Measurements from ENCODE around the gene NACC1. TPM values are rescaled to one million over a fixed set of nuclear protein-coding genes. Genes with fewer than 3 reads are reported as not detected.

Gene NACC1
- total and polyA plus RNA-seq, 2 experiments from 2014 or later, result 12.4 to 260 TPM

DNA sequence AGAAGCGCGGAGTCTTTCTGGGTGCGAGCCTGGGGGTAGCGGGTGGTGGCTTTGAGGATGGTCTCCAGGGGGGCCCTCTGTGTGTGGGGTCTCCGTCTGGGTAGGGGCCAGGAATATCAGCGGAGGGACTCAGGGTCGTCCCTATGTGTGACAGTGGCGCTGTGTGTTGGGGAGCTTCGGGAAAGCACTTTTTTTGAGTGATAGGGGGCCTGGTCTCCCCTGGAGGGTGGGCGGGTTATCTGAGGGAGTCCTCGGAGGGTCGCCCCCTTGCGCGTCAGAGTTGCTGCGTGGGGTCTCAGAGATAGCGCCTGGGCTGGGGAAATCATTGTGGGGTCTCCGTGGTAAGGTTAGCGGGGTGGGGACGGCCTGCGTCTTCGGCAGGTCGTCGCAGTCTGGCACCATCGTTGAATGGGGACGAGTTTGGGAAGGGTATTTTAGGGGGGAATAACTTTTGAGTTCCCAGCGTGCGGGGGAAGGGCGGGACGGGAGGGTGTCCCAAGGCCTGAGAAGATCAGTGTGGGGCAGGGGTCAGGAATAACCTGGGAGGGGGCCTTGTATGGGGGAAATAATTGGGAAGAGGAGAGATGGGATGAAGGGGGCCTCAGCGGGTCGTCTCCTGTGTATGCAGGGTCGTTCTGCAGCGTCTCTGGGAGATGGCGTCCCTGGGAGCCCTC lies 33.0 kb downstream of the NACC1 start (continued):
- TF ChIP-seq ZNF462 (CRISPR knock-in tag; IDR thresholded peaks at IDR 0.05) (no peak), EZH2 (IDR thresholded peaks at IDR 0.05; ENCODE audit: low read depth, unreplicated experiment) (no peak), ZNF331 (CRISPR knock-in tag; IDR thresholded peaks at IDR 0.05; ENCODE audit: low read depth) (no peak), POLR2AphosphoS5 (IDR thresholded peaks at IDR 0.05; ENCODE audit: low read depth) (no peak), STAT1 (IDR thresholded peaks at IDR 0.05; ENCODE audit: unreplicated experiment) (no peak), EZH2phosphoT487 (IDR thresholded peaks at IDR 0.05; ENCODE audit: unreplicated experiment) (no peak), CREB1 (CRISPR knock-in tag; IDR thresholded peaks at IDR 0.05; ENCODE audit: low read depth) (no peak)
- TF ChIP-seq, protein P1, sequence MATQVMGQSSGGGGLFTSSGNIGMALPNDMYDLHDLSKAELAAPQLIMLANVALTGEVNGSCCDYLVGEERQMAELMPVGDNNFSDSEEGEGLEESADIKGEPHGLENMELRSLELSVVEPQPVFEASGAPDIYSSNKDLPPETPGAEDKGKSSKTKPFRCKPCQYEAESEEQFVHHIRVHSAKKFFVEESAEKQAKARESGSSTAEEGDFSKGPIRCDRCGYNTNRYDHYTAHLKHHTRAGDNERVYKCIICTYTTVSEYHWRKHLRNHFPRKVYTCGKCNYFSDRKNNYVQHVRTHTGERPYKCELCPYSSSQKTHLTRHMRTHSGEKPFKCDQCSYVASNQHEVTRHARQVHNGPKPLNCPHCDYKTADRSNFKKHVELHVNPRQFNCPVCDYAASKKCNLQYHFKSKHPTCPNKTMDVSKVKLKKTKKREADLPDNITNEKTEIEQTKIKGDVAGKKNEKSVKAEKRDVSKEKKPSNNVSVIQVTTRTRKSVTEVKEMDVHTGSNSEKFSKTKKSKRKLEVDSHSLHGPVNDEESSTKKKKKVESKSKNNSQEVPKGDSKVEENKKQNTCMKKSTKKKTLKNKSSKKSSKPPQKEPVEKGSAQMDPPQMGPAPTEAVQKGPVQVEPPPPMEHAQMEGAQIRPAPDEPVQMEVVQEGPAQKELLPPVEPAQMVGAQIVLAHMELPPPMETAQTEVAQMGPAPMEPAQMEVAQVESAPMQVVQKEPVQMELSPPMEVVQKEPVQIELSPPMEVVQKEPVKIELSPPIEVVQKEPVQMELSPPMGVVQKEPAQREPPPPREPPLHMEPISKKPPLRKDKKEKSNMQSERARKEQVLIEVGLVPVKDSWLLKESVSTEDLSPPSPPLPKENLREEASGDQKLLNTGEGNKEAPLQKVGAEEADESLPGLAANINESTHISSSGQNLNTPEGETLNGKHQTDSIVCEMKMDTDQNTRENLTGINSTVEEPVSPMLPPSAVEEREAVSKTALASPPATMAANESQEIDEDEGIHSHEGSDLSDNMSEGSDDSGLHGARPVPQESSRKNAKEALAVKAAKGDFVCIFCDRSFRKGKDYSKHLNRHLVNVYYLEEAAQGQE (IDR thresholded peaks at IDR 0.05; ENCODE audit: unreplicated experiment), result no peak

Measured in GM23338 (cell line).